Measurements from ENCODE around the gene NAXE.
"Not testable (repeated sequence)": the region's sequence is repeated elsewhere in the genome, so short reads cannot be mapped to it uniquely, and the experiment has no call there.

The NAXE gene

GRCh38 chr1:156591432-156592157, at the start of gene NAXE:
Gene NAXE (plus strand): TSS chr1:156591776. CDS start chr1:156591805, 29 bp downstream.
- peak; percentile 47 for DNase-seq

GRCh38 chr1:156543066-156543465, 48.5 kb upstream of the NAXE start:
- no peak for DNase-seq

- no peak for DNase-seq
Measured at GRCh38 chr1:156544592-156545102, 46.9 kb upstream of the NAXE start.

DNA sequence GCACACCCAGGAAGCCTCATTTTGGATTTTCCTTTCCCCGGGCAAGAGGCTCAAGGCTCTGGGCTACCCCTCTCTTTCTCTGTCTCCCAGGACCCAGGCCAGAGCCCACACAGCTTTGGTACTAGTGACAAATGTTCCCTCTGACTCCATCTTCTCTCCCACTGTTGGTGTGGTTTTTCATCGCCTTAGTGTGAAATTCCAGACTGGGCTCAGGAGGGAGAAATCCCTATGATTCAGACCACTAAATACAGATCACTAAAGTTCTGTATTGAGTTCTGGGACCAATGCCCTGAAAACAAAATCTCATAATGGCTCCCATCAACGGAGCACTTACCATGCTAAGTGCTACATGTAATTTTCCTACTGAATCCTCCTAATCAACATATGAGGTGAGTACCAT, 45.3 kb upstream of the NAXE start:
- no peak for DNase-seq

- DNase-seq = no peak
Measured at GRCh38 chr1:156547434-156547833, 44.1 kb upstream of the NAXE start.

GRCh38 chr1:156547982-156548381, 43.6 kb upstream of the NAXE start:
- DNase-seq = no peak

DNA sequence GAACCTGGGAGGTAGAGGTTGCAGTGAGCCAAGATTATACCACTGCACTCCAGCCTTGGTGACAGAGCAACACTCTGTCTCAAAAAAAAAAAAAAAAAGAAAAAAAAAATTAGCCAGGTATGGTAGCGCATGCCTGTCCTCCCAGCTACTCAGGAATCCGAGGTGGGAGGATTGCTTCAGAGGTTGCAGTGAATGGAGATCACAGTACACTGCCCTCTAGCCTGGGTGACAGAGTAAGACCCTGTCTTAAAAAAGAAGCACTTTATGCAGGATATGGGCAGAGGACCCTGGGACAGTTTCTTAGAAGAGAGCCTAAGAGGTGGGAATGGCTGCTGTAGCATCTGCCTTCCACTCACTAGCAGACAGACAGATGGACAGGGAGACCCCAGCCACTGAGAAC, 42.2 kb upstream of the NAXE start:
- no peak for DNase-seq

GRCh38 chr1:156549831-156550230, 41.7 kb upstream of the NAXE start:
- DNase-seq = no peak

DNA sequence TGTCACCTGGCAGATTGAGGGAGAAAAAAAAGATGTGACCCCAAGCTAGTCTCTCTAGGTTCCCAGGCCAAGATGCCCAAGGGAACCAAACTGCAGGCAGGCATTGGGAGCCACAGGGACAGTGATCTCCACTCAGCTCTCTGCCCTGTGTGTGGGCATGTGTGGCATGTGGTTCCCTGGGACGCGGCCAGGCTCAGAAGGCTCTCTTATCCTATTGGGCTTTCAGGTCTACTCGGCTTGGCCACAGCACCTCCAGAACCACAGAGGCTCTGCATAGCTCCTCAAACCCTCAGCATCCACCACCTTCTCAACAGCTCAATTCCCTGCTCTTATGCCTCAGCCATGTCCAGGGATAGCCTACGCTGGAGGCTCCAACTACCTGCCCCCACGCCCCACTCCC, 41.2 kb upstream of the NAXE start:
- DNase-seq = no peak

DNA sequence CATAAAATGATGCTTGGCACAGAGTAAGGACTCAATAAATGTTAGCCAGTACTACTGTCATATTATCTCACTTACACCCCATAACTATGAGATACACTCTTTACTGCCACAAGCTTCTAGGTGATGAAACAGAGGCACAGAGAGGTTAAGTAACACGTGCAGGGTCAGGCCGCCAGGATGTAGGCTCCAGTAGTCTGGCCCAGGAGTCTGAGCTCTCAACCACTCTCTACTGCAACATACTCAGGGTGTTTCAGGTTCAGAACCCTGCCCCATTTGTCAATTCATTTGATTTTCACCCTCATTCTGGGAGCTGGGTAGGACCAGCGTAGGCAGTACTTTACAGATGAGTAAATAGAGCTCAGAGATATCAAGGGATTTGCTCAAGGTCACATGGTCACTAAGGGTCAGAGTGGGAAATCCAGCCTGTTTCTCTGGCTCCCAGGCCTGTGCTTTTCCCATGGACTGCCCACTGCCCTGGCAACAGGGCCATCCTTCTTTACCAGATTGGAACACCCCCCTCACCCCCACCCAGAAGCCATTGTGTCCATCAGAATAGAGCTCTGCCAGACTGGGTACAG, 40.4 kb upstream of the NAXE start:
- no peak for DNase-seq

GRCh38 chr1:156551869-156552268, 39.7 kb upstream of the NAXE start:
- DNase-seq = no peak

DNA sequence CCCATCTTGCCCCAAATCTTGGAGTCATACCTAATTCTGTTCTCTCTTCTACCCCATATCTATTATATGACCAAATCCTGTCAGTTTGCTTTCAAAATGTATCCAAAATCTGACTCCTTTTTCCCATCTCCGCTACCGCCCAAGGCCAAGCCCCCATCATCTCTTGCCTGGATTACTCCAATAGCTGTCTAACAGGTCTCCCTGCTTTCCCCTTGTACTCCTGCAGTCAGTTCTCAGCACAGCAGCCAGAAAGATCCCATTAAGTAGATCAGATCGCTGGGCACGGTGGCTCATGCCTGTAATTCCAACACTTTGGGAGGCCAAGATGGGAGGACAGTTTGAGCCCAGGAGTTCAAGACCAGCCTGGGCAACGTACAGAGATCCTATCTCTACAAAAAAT, 39.1 kb upstream of the NAXE start:
- no peak for DNase-seq

DNA sequence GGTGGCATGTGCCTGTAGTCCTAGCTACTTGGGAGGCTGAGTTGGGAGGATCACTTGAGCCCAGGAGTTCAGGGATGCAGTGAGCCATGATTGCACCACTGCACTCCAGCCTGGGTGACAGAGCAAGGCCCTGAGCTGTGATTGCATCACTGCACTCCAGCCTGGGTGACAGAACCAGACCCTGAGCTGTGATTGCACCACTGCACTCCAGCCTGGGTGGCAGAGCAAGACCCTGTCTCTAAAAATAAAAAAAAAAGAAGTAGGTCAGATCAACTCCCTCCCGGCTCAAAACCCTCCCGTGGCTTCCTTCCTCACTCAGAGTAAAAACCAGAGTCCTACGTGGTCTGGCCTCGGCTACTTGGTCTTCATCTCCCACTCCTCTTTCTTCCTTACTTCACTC, 38.6 kb upstream of the NAXE start:
- not testable (repeated sequence) for DNase-seq

- DNase-seq = no peak
Measured at GRCh38 chr1:156553860-156554485, 37.6 kb upstream of the NAXE start.

DNA sequence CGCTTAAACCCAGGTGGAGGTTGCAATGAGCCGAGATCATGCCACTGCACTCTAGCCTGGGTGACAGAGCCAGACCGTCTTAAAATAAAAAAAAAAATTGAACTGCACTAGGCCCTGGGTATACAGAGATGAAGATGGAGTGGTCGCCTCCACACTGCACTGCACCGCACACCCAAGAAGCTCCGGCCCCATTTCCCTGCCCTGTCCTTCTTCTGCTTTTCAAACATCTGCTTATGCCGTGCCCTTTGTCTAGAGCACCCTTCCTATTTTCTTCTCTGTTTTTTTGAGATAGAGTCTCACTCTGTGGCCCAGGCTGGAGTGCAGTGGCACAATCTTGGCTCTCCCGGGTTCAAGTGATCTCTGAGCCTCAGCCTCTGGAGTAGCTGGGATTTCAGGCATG, 36.6 kb upstream of the NAXE start:
- DNase-seq = no peak

GRCh38 chr1:156555715-156556114, 35.9 kb upstream of the NAXE start:
- no peak for DNase-seq

GRCh38 chr1:156556354-156556753, 35.2 kb upstream of the NAXE start:
- no peak for DNase-seq

- DNase-seq = no peak
Measured at GRCh38 chr1:156559086-156559796, 32.3 kb upstream of the NAXE start.

- DNase-seq = no peak
Measured at GRCh38 chr1:156559797-156560385, 31.7 kb upstream of the NAXE start.

- DNase-seq = no peak
Measured at GRCh38 chr1:156560585-156561163, 30.9 kb upstream of the NAXE start.

DNA sequence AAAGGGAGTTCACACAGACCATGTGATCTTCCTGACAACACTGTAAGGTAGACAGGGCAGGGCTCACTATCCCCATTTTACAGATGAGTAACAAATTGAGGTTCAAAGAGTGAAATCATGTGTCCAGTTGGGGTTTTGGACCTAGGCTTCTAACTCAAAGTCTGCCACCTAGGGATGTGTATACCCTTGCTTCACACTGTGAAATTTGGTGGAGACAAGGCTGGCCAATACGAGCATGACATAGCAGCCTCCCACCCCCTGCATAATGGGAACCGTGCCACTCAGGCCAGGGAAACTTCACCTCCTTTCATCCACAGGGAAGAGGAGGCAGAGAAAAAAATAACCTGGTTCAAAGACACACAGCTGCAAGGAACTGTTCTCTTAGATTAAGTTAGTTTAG, 26.1 kb upstream of the NAXE start:
- DNase-seq = no peak

- DNase-seq = no peak
Measured at GRCh38 chr1:156566436-156566835, 25.1 kb upstream of the NAXE start.

Measured in DMS79 (cell line).